ENCODE measurements around the gene TRIM41.
"Not testable (repeated sequence)": the region's sequence is repeated elsewhere in the genome, so short reads cannot be mapped to it uniquely, and the experiment has no call there.

TRIM41 gene

GRCh38 chr5:181283841-181284755, 61.0 kb downstream of the TRIM41 start:
- DNase-seq (ENCODE audit: low read depth), result not testable (repeated sequence)
